ENCODE measurements around the gene ARL6. TPM values are rescaled to one million over a fixed set of nuclear protein-coding genes. Genes with fewer than 3 reads are reported as not detected.

The ARL6 gene
- total and polyA plus RNA-seq, 9 of the 15 experiments (the other 6 are each of a cell fraction or from before 2014, with no cell fraction given): 0.91 to 2.9 (median 2.3) TPM

- H3K27me3 ChIP-seq (ENCODE audit: control insufficient read depth in 2 of 2, insufficient read depth in 2 of 2, low read length in 2 of 2): peaks cover 13 to 26% of the 10 kb centered on the region in 2 experiments
- ChIA-PET POLR2A (interaction anchor here (1.1 kb wide), 1 partner anchor 15 kb away, joined by 3 read pairs; no protein-coding TSS in a partner anchor), CTCF (ENCODE audit: low intra/inter-chr PET ratio) (no interaction called here)
- H3K79me2 ChIP-seq (ENCODE audit: control insufficient read depth, insufficient read depth, low read length): no peaks in the 10 kb centered on the region
- no peak overlapping the region for H3K4me2 ChIP-seq (ENCODE audit: insufficient read depth, low read length)
- H2AFZ ChIP-seq (ENCODE audit: low read depth, low read length): no peak overlapping the region
- no peaks in the 10 kb centered on the region for H3K9me3 ChIP-seq (replicated peaks; ENCODE audit: control insufficient read depth, insufficient read depth, low read depth, low read length)
- in situ Hi-C loops (cut with MboI): no loop called here
- no peak overlapping the region for H3K27ac ChIP-seq (ENCODE audit: extremely low read depth, low read depth, low read length)
- no peaks in the 10 kb centered on the region for H4K20me1 ChIP-seq (replicated peaks; ENCODE audit: control insufficient read depth, insufficient read depth, low read length)
- ATAC-seq (no peak), DNase-seq (ENCODE audit: extremely low read depth in 1 of 4, low spot score in 3 of 4) (no peak), FAIRE-seq (no peak)
- WGBS (ENCODE audit: insufficient coverage, low coverage, missing lambda C conversion rate): 15% methylated on average over 17 of the region's 17 CpGs
- no peaks in the 10 kb centered on the region for H3K36me3 ChIP-seq (ENCODE audit: control insufficient read depth, insufficient read depth, low read length)
- H3K4me3 ChIP-seq: no peak overlapping the region
- intact Hi-C loops (cut with micrococcal nuclease): no loop called here
- peaks cover 0 to 14% of the 10 kb centered on the region in 2 experiments; a peak in 2 of 5 replicates for H3K4me1 ChIP-seq (replicated peaks in 1 of 2; ENCODE audit: control insufficient read depth in 2 of 2, insufficient read depth in 2 of 2, low read length in 2 of 2)
- no peak overlapping the region for H3K9ac ChIP-seq (ENCODE audit: insufficient read depth in 1 of 2, low read depth in 2 of 2, low read length in 2 of 2)
- no peak for TF ChIP-seq MECOM (CRISPR knock-in tag; IDR thresholded peaks at IDR 0.05)
- no peaks in the 10 kb centered on the region for H3K9me1 ChIP-seq (ENCODE audit: control insufficient read depth, insufficient read depth, low read length)
- no TSS peak for BruUV-seq (replicated peaks)
Observed at GRCh38 chr3:97823046-97824004, 58.8 kb downstream of the ARL6 start.

GRCh38 chr3:97825101-97825500 lies 60.5 kb downstream of the ARL6 start:
- H3K27ac ChIP-seq (ENCODE audit: extremely low read depth, low read depth, low read length): no peak overlapping the region
- intact Hi-C loops (cut with micrococcal nuclease) (no loop called here), in situ Hi-C loops (cut with MboI) (no loop called here)
- H3K4me3 ChIP-seq: no peak overlapping the region
- DNase-seq (ENCODE audit: extremely low read depth in 1 of 4, low spot score in 3 of 4): no peak
- no peaks in the 10 kb centered on the region for H3K9me1 ChIP-seq (ENCODE audit: control insufficient read depth, insufficient read depth, low read length)
- H3K9me3 ChIP-seq (replicated peaks; ENCODE audit: control insufficient read depth, insufficient read depth, low read depth, low read length): no peaks in the 10 kb centered on the region
- no peak overlapping the region for H3K9ac ChIP-seq (ENCODE audit: insufficient read depth in 1 of 2, low read depth in 2 of 2, low read length in 2 of 2)
- H3K79me2 ChIP-seq (ENCODE audit: control insufficient read depth, insufficient read depth, low read length): no peaks in the 10 kb centered on the region
- no peak overlapping the region for H2AFZ ChIP-seq (ENCODE audit: low read depth, low read length)
- 0% methylated on average over 1 of the region's 1 CpG for WGBS (ENCODE audit: insufficient coverage, low coverage, missing lambda C conversion rate)
- FAIRE-seq: no peak
- peaks cover 0 to 14% of the 10 kb centered on the region in 2 experiments; a peak in 2 of 5 replicates for H3K4me1 ChIP-seq (replicated peaks in 1 of 2; ENCODE audit: control insufficient read depth in 2 of 2, insufficient read depth in 2 of 2, low read length in 2 of 2)
- H4K20me1 ChIP-seq (replicated peaks; ENCODE audit: control insufficient read depth, insufficient read depth, low read length): no peaks in the 10 kb centered on the region
- H3K4me2 ChIP-seq (ENCODE audit: insufficient read depth, low read length): no peak overlapping the region
- peaks cover 13 to 22% of the 10 kb centered on the region in 2 experiments for H3K27me3 ChIP-seq (ENCODE audit: control insufficient read depth in 2 of 2, insufficient read depth in 2 of 2, low read length in 2 of 2)
- POLR2A ChIA-PET: no interaction called here
- BruUV-seq (replicated peaks): no TSS peak
- H3K36me3 ChIP-seq (ENCODE audit: control insufficient read depth, insufficient read depth, low read length): no peaks in the 10 kb centered on the region
- CTCF ChIA-PET (ENCODE audit: low intra/inter-chr PET ratio): no interaction called here
- ATAC-seq: no peak
- no peak for TF ChIP-seq ZNF174 (CRISPR knock-in tag; IDR thresholded peaks at IDR 0.05)
- TF ChIP-seq KLF16 (IDR thresholded peaks at IDR 0.05): no peak
- no peak for TF ChIP-seq BMI1 (IDR thresholded peaks at IDR 0.05; ENCODE audit: low read length)
- TF ChIP-seq FOXJ3 (CRISPR knock-in tag; IDR thresholded peaks at IDR 0.05): no peak
- TF ChIP-seq ZBTB26 (CRISPR knock-in tag; IDR thresholded peaks at IDR 0.05): no peak
- no peak for TF ChIP-seq ZNF707 (CRISPR knock-in tag; conservative IDR thresholded peaks at IDR 0.05)
- no peak for TF ChIP-seq CREM (IDR thresholded peaks at IDR 0.05; ENCODE audit: low read depth)
- TF ChIP-seq ZNF23 (CRISPR knock-in tag; IDR thresholded peaks at IDR 0.05): no peak
- no peak for TF ChIP-seq POLR2H (tag; IDR thresholded peaks at IDR 0.05; ENCODE audit: low read depth)
- TF ChIP-seq TRIM28 (IDR thresholded peaks at IDR 0.05): no peak
- no peak for TF ChIP-seq TCF3 (CRISPR knock-in tag; IDR thresholded peaks at IDR 0.05)
- no peak for TF ChIP-seq BRF2 (IDR thresholded peaks at IDR 0.05; ENCODE audit: borderline replicate concordance, insufficient read depth, insufficient read length)
